Measurements from ENCODE around the gene CDK15.
"Not testable (repeated sequence)": the region's sequence is repeated elsewhere in the genome, so short reads cannot be mapped to it uniquely, and the experiment has no call there.

The CDK15 gene

DNA sequence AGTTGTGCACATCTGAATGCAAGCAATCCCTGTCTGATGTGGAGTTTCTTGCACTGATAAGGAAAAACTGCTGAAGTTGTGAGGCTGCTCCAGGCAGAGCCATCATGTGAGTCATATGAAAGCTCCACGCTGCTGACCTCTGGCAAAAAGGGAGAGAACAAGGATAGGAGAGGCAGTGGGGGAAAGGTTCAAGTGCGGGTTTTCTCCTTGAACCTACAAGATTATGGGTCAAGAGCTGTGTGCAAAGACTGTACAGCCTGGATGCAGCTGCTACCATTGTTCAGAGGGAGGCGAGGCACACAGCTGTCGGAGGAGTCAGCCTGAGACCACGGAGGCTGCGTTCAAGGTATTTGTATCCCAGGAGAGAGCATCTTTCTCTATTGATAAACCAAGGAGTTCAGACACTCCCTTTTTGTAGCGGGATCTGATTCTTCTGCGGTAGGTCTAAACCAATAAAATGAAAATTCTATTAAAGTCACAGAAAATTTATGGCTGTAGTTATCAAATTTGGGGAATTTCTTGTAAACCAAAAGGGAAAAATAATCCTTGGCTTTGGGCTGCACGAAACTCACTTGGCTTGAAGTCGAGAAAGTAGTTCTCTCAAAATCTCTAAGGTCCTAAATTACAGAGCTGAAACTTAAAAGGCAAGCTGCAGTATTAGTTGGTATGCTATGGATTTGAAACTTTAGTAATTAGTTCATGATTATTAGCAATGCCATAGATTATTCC, at the start of gene CDK15:
Gene CDK15, plus strand, starts transcription at position 96 of the 729 bp plus-strand sequence. Its CDS starts 128 bp downstream, at position 224.
- no peak for DNase-seq (ENCODE audit: low read depth in 1 of 2, low spot score in 1 of 2)

DNA sequence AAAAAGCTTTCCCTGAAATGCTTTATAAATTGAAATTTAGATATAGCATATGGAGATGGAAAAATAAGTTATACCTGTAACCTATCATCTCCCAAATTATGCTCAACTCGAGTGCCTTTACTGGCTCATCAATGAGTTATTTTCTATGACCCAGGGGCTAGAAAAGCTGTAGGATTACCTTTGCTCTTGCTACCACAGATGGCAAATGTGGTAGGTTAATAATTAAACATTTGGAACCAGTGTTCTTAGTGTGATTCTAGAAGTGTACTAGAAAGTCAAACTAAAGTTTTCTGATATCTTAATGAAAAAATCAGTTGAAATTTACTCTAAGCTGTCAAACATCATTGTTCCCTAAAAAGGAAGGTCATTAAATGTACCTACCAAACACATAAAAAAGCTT, 48.1 kb upstream of the CDK15 start:
- no peak for DNase-seq (ENCODE audit: low read depth in 1 of 2, low spot score in 1 of 2)

DNA sequence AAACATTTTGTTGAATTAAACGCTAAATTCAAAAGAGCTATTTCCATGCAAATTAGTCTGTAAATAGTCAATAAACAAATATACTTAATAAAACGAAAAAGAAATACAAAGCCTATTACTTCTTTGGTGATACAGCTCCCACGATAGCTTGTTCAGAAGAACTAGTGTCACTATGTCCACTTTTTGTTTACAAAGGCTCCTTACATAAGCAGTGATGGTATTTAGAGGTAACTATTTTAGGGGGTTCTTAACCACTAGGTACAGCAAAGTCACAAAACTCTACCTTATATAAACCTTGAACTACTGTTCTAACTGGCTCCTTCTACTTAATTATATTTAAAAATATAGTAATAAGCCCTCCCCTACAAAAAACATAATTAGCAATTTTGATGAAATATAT, 47.5 kb upstream of the CDK15 start:
- no peak for DNase-seq (ENCODE audit: low read depth in 1 of 2, low spot score in 1 of 2)

DNA sequence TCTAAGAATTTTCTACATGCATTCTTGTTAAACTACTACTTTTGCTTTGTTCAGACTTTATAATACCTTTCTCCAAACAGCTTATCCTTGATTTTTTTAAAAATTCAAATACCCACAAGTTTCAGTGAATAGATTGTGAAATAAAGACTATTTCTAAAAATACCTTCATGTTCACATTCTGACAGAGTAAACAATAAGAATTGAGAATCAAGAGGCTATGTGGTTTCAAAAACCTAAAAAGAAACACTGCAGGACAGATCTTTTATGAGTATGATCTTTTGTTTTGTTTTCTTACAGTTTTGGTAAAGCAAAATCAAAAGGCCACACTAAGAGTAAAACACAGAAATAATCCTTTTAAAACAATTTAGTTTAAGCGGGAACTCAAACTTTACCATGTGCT, 46.8 kb upstream of the CDK15 start:
- DNase-seq (ENCODE audit: low read depth in 1 of 2, low spot score in 1 of 2) = no peak

DNA sequence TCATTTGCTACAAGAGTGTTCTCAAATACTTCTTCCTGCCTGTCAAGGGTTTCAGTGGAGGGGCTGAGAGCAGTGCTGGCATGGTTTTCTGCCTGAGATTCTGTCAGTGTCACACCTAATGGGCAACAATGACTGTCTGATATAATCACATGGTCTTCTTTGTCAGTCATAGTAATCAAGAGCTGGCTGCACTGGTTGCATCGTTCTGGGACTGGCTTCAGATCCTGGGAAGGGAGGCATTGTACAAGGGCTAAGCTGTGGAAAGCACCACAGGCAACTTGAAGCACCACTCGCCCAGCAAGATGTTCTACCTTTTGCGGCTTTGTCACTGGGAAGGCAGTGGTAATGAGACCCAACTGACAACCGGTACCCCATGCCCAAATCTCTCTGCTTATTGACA, 45.2 kb upstream of the CDK15 start:
- DNase-seq (ENCODE audit: low read depth in 1 of 2, low spot score in 1 of 2) = no peak

DNA sequence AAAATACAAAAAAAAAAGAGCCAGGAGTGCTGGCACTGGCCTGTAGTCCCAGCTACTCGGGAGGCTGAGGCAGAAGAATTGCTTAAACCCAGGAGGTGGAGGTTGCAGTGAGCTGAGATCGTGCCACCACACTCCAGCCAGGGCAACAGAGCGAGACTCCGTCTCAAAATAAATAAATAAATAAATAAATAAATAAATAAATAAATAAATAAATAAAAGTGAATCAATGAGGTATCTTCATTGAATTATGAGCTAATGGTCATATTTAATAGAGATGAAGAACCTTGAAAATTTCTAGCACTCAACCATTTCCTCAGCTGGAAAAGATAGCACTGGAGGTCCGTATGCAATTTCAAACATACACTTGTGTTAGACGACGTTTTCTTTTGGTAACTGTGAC, 41.9 kb upstream of the CDK15 start:
- DNase-seq (ENCODE audit: low read depth in 1 of 2, low spot score in 1 of 2) = not testable (repeated sequence)

DNA sequence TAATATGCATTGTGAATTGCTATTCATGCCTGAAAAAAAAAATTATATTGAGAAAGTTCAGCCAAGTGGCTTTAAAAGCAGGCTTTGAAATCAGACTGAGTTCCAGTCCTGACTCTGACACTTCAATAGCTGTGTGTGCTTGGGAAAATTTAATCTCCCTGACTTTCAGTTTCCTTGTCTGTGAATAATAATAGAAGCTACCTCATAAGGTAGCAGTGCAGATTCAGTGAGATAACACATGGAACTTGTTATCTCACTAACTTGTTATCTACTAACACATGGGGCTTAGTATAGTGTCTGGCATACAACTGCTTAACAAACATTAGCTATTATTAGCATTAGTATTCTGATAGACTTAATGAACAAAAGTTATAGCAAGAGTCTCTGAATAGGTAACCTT, 40.5 kb upstream of the CDK15 start:
- no peak for DNase-seq (ENCODE audit: low read depth in 1 of 2, low spot score in 1 of 2)

DNA sequence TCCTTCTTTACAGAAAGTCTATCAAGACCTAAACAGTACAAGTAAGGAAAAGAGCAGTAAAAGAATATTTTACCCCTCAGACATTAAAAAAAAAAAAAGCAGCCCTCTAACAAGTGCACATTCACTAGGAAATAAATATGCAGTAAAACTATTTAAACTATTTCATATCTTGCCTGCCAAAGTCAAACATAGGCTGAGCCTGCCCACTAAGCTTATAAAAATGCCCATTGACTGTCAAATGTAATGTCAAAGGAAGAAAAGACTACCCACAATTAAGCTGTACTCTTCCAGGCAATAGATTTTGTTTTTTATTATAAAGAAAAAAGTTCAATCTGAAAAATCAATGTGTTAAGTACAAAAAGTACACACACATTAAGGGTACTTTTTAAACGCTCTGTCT, 37.4 kb upstream of the CDK15 start:
- no peak for DNase-seq (ENCODE audit: low read depth in 1 of 2, low spot score in 1 of 2)

DNA sequence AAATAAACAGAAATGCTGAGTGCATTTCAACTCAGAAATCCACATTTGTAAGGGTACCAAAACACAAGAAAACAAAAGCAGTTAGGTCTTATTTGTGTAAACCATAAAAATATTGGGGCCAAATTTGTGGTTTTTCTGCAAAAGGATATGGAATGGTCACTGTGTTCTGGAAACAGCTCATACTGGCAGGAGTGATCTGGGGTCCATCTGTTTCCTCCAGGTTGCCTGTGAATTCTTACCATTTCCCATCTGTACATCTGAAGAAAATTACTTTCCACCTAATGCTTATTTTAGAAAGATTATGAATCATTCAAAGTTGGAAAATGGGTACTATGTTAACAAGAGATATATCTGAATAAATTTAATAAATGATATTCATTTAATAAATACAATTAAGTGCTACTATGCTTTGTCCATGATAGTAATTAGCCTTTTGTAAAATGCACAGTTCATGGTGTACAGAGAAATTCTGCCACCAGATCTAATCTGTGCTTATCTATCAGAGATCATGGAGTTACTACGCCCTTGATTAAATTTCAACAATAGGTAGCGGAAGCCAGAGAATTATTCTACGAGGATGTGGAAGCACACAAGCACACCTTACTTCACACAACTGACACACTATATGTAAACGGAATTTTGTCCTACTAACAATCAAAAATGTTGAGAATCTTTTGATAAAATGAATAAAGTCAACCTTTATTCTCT, 36.5 kb upstream of the CDK15 start:
- DNase-seq (ENCODE audit: low read depth in 1 of 2, low spot score in 1 of 2) = no peak

DNA sequence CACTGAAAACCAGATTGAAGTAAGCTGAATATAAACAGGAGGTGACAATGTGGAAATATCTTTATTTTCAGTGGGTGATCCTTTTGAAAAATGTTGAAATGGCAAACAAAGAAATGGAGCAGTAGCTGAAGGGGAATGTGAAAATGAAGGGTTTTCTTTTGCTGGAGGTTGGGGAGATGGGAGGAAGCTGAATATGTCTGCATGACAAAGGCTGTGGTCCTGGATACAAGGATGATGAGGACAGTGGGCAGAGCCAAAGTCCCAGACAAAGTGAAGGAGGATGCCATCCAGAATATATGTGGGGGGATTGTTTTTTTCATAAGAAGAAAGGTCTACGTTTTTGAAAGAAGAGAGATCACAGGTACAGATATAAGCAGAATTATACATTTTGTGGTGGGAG, 32.3 kb upstream of the CDK15 start:
- DNase-seq (ENCODE audit: low read depth in 1 of 2, low spot score in 1 of 2) = no peak

DNA sequence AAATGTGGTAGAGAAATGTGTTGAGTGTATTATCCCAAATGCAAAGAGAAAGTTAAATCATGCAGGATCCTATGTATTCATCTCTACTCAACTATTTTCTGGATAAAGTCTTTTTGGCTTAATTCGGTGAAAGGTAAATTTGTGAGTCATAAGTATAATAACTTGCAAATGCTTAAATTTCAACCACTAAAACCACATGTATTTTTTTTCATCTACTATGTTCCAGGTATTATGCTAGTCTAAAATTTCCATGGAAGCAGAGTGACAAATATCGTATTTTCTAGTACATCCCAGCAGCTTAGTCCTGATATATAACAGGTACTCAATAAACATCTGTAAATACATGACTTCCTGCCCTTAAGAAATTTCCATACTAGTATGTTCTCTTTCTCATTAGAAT, 31.8 kb upstream of the CDK15 start:
- no peak for DNase-seq (ENCODE audit: low read depth in 1 of 2, low spot score in 1 of 2)

DNA sequence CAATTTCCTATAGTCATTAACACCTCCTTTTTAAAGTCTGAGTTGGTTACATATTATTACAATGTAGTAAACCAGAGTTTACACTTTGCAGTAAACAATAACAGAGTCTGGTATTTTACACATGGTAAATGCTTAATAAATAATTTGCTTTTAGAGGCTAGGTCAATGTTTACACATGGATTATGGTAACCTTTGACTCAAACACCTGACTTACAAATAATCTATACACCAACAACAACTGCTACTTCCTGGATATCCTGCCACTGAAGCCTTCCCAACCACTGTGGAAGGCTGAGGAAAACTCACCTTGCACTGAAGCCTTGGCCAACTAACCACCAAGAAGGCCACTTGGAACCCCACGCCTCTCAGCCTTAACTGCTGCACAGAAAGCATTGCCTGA, 31.0 kb upstream of the CDK15 start:
- DNase-seq (ENCODE audit: low read depth in 1 of 2, low spot score in 1 of 2) = no peak

DNA sequence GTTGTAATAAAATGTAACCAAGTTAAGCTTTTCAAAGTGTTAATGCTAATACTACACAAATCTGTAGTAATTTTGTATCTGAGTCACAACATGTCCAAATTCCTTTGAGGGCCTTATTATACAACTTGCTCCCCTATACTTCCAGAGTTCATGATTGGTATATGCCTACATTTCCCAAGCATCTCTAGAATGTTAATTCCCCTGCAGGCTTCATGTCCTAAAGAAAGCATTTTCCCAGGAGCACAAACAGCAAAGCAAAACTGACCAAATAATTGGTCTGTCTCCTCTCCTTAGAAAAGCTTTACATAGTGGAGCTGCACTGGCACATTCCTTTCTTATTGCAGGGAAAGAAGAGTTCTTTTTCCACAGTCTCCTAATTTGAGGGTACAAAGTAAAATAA, 29.3 kb upstream of the CDK15 start:
- DNase-seq (ENCODE audit: low read depth in 1 of 2, low spot score in 1 of 2) = no peak

DNA sequence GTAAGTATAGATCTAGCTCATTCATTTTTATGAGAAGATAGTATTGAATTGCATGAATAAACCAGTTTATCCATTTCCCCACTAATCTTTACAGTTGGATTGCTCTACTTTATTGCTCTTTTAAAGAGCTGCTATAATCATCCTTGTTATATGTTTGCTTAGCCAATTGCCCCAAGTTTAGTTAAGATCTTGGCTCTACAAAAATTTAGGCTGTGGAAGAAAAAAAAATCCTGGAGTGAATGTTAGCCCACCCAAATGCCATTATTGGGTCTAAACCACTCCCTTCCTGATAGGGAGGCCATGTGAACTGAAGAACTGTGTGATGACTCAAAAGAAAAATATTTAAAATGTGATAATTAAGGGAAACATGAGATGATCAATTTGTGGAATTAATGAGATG, 28.5 kb upstream of the CDK15 start:
- no peak for DNase-seq (ENCODE audit: low read depth in 1 of 2, low spot score in 1 of 2)

DNA sequence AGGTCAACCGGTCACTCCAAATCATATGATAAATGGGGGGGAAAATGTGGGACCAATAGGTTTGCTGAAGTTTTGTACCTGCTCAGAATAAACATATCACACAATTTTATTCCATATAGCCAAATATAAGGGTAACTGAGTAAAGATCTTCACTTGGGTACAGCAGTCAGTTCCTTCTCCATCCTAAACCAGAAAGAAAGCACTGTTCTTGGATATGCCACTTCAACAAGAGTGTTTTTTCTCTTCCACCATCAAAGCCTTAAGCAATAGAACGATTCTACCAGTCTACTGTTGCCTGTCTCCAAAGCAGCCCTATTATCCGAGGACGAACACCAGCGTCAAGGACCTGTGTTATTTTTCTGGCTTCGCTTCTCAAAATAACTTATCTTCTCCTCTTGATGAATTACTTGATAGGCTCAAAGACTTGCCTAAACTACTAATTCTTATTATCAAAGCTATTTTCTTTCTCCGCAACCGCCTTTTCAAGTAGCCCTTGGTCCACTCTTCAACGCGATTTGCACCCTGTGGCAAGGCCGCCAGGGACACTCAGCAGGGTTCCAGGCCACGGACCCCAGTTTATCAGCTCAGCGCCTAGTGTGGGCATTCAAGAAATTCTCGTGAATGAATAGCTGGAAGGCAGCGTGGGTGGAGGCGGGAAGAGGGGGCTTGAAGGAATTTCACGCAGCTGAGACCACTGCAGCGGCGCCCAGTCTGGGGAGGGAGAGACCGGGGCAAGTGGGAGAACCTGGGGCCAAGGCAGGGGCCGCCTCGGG, 26.2 kb upstream of the CDK15 start:
- no peak for DNase-seq (ENCODE audit: low read depth in 1 of 2, low spot score in 1 of 2)

DNA sequence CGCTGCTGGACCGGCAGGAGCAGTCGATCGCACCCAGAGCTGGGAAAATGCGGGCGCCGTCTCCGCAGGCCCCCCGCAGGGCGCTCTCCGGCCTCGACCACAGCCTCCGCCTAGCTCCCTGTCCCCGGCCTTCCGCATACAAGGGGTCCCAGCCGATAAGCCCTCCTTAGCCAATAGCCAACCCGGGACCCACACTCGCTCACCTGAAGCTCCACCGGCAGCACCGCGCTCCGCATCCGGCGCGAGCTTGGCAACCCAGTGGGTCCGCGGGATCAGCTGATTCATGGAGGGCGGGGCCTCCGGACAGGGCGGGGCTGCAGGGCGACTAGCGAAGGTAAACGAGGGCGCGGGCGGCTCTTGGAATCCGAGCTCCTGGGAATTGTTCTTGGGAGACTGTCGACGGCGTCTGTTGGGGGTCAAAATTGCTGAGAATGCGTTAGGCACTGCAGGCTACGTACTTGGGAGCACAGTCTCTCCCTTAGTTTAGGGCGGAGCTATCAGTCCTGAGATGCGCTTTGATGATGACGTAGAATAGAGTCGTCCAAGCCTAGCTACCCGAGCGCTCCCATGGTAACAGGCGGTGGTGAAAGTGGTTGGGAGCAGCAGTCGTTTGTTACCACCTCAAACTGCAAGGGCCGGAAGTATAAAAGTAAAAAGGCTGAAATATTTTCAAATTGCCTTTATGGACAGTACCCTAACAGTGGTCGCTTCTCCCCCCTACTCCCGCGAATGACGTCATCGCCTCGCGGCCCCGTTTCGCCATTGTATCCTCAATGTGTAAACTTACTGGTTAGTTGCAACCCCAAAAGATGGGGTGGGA, 25.5 kb upstream of the CDK15 start, which contains the start of gene ALS2:
Gene ALS2, minus strand, starts transcription at position 260 of the 820 bp plus-strand sequence. CDS start 12,048 bp downstream, outside the sequence.
- peak; percentile 86 to 87 for DNase-seq (ENCODE audit: low read depth in 1 of 2, low spot score in 1 of 2)

DNA sequence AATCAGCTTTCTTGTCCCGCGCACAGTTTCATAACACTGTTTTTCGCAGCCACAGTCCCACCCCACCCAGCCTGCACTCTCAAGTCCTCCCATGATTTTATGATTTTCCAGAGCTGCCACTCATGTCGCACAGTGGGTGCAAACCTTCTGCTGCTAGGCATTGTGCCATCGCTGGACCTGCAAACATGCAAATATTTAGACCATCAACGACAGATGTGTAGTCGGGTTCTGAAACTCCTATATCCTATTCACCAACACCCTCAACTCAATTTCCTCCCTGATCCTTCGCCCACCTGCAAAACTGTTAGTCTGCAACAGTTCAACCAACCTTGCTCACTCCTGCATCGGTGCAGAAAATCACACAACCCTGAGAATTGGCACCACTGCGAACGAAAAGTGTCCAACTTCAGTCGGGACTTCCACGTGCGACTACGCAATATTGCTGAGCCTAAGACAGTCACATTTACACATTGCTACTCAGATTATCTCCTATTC, 24.7 kb upstream of the CDK15 start:
- no peak for DNase-seq (ENCODE audit: low read depth in 1 of 2, low spot score in 1 of 2)

DNA sequence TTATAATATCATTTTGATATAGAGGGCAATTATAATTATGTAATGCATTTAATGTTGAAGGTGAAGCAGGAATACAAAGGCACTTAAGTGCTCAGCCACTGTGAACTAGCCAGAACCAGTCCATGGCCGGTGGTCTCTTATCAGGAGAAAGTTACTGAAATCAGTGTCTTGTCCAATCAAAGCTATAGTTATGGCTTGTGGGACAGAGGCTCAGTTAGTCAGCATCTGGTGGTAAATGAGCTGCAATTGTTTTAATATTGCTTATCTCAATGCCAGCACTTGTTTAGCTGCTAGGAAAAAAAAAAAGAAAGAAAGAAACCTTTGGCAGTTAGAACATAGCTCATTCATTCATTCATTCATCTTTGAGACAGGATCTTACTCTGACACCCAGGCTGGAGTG, 21.8 kb upstream of the CDK15 start:
- no peak for DNase-seq (ENCODE audit: low read depth in 1 of 2, low spot score in 1 of 2)

DNA sequence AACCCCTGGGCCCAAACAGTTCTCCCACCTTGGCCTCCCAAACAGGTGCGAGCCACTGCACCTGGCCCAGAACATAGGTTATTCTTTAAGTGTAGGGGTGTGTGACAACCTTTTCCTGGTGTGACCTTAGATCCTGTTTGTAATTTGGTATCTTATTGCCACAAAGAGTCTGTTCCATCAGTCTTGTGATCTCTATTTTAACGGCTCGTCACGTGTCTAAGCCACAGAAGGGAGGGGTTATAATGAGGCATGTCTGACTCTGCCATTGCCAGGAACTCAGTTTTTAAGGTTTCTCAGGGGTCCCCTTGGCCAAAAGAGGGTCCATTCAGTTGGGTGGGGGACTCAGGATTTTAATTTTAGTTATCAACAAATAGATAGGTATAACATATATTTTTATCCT, 21.2 kb upstream of the CDK15 start:
- DNase-seq (ENCODE audit: low read depth in 1 of 2, low spot score in 1 of 2) = no peak

DNA sequence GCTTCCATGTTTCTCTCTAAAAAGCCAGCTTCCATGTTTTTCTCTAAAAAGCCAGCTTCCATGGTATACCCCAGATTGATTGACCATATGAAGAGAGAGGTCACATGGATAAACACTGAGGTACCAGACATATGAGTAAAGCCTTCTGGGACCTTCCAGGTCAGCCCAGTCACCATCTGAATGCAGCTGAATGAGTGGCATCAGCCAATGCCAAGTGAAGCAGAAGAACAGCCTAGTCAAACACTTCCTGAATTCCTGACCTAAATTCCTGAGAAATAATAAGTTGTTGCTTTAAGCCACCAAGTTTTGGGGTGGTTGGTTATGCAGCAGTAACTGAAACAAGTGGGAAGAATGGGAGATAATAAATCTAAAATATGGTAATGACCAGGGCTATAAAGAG, 19.9 kb upstream of the CDK15 start:
- DNase-seq (ENCODE audit: low read depth in 1 of 2, low spot score in 1 of 2) = no peak

DNA sequence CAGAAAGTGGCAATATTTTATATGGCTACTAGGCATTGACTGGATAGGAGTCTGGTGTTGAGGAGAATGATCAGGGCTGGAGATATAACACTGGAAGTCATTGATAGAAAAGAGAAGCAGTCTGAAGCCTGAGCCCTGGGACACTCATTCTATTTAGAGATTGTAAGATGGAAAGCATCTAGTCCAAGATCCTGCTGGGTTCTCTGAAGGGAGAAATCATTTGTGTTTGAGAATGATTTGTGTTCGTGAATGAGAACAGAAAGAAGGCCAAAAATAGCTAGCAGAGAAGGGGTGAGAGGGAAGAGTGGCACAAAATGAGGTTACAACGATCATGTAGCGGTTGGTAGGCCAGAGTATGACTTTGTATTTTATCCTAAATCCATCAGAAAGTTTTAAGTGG, 18.0 kb upstream of the CDK15 start:
- no peak for DNase-seq (ENCODE audit: low read depth in 1 of 2, low spot score in 1 of 2)

Data from activated T-helper 1 cell treated with anti-CD3 and anti-CD28 coated beads, Interleukin-2, amount 50 U/mL, for 16 hours (primary cell).